ENCODE results near the gene C4B.
"Not testable (repeated sequence)": the region's sequence is repeated elsewhere in the genome, so short reads cannot be mapped to it uniquely, and the experiment has no call there.

The C4B gene

DNA sequence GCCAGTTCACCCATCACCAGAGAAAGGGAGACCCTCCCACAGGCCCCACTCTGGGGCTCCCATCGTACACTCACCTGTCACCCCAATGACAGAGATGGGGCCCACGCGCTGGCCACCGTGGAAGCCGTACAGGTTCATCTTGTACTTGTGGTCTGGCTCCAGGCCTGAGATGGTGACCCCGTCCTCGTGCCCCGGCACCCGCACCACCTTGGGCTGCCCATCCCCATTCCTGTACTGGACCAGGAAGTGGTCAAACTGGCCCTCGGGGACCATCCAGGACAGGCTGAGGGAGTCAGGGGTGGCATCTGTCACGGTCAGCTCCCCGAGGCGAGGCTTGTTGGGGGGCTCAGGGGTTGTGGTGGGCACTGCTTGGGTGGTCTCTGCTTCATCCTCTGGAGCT is 38.7 kb downstream of the C4B start:
- not testable (repeated sequence) for DNase-seq (ENCODE audit: low read depth)

DNA sequence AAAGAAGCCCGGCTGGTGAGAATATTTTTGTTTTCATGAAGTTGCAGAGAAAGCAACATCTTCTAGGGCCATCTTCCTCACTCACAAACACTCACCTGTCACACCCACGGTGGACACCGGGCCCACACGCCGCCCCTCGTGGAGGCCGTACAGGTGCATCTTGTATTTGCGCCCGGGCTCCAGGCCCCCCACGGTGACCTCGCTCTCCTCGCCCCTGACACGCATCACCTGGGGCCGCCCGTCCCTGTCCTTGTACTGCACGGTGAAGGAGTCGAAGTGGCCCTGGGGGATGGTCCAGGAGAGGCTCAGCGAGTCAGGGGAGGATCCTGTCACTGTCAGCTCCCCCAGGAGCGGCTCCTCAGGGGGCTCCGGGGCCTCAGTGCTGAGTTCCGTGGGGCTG is 41.2 kb downstream of the C4B start:
- DNase-seq (ENCODE audit: low read depth), result not testable (repeated sequence)

DNA sequence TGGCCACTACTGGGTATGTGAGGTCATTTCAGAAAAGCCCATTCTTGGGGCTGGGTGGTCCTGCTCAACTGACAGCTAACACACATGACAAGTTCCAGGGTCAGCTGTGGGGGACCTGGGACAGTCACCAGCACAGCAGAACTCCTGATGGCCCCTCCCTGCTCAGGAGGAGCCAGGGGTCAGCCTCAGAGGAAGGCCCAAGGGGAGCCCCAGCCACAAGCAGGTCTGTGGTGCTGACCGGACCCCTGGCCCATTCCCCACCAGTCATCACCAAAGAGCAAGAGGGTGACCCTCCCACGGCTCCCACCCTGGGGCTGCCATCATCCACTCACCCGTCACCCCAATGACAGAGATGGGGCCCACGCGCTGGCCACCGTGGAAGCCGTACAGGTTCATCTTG is 41.7 kb downstream of the C4B start:
- DNase-seq (ENCODE audit: low read depth), result no peak

DNA sequence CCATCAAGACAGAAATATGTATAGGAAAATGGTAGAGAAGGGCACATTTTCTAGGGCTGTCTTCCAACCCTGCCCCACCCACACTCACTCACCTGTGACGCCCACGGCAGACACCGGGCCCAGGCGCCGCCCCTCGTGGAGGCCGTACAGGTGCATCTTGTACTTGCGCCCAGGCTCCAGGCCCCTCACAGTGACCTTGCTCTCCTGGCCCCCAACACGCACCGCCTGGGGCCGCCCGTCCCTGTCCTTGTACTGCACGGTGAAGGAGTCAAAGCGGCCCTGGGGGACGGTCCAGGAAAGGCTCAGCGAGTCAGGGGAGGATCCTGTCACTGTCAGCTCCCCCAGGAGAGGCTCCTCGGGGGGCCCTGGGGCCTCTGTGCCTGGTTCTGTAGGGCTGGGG is 43.4 kb downstream of the C4B start:
- no peak for DNase-seq (ENCODE audit: low read depth)

DNA sequence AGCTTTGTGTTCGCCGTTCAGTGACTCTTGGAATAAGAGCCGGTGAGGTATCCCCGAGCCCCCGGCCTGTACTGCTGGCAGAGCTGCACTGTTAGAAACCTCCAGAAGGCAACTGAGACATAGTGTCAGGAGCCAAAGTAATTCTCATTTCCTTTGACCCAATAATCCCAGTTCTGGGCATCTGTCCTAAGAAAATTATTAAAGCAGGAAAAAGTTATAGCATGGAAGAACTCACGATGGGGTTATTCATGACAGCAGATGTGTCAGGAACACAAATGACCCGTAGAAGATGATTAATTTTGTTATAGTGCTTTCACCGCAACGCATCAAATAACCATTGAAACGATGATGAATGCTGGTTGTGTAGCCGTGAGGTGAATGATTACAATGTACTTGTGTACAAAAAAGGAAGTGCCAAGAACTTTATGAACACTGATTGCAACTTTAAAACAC is 43.9 kb downstream of the C4B start:
- no peak for DNase-seq (ENCODE audit: low read depth)

DNA sequence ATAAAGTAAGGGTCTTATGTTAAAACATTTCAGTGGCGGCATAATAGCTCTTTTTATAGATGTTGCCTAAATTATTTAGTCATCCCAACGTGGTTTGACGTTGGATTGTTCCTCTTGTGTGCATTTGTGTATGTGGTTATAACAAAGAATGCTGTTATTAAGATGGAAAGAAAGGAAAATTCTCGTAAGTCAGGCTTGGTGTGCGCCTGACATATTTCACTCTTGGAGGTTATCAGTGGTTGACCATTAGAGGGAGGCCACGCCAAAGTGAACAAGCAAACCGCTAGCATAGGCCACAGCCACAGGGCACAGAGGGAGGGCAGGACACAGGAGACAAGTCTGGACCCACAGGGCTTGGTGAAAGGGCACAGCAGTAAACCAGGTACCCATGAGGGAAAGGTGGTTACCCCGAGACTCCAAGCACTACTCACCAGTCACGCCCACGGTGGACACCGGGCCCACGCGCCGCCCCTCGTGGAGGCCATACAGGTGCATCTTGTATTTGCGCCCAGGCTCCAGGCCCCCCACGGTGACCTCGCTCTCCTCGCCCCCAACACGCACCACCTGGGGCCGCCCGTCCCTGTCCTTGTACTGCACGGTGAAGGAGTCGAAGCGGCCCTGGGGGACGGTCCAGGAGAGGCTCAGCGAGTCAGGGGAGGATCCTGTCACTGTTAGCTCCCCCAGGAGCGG is 46.5 kb downstream of the C4B start:
- no peak for DNase-seq (ENCODE audit: low read depth)

DNA sequence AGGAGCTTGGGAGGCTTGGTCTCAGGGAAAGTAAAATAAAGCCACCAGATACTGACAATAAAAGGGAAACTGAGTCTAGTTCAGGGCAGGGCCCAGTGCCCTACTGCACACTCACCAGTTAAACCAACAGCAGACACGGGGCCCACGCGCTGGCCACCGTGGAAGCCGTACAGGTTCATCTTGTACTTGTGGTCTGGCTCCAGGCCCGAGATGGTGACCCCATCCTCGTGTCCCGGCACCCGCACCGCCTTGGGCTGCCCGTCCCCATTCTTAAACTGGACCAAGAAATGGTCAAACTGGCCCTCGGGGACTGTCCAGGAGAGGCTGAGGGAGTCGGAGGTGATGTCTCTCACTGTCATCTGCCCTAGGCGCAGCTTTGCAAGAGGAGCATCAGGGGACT is 50.1 kb downstream of the C4B start:
- DNase-seq (ENCODE audit: low read depth), result no peak

DNA sequence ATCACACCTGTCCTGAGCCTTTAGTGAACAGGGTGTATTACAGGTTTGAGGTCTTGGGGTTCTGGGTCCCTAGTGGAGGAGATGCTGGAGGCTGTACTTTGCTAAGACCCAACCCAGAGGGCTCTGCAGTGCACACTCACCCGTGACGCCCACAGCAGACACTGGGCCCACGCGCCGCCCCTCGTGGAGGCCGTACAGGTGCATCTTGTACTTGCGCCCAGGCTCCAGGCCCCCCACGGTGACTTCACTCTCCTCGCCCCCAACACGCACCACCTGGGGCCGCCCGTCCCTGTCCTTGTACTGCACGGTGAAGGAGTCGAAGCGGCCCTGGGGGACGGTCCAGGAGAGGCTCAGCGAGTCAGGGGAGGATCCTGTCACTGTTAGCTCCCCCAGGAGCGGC is 52.9 kb downstream of the C4B start:
- DNase-seq (ENCODE audit: low read depth), result not testable (repeated sequence)

DNA sequence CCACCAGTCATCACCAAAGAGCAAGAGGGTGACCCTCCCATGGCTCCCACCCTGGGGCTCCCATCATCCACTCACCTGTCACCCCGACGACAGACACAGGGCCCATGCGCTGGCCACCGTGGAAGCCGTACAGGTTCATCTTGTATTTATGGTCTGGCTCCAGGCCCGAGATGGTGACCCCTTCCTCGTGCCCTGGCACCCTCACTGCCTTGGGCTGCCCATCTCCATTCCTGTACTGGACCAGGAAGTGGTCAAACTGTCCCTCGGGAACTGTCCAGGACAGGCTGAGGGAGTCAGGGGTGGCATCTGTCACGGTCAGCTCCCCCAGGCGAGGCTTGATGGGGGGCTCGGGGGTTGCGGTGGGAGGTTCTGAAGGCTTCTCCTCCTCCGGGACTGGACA is 53.7 kb downstream of the C4B start:
- DNase-seq (ENCODE audit: low read depth), result not testable (repeated sequence)

DNA sequence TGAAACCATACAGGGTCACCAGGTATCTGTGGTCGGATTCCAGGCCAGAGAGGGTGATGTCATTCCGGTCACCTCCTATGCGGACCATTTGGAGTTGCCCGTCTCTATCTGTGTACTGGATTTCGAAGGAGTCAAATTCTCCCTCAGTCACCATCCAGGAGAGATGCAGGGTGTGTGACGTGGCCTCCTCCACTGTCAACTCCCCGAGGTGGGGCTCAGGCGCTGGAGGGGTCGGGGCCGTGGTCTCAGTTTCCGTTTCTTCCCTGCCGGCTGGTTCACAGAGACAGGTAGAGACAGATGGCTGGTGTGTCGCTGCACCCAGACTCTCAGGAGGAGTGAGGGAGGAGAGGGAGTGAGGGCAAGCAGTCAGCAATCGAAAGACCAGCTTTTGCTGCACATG is 54.3 kb downstream of the C4B start:
- DNase-seq (ENCODE audit: low read depth), result no peak

DNA sequence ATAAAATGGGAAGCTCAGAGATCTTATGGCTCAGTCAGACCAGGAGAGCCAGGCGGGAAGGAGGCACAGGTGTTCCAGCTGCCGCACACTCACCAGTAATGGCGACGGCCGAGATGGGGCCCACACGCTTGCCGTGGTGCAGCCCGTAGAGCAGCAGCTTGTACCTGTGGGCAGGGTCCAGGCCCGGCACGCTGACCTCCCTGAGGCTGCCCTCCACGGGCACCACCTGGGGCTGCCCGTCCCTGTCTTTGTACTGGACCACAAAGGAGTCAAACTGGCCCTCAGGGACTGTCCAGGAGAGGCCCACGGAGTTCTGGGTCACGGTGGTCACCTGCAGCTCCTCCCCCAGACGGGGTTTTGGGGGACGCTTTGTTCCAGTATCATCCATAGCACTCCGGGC is 54.9 kb downstream of the C4B start:
- DNase-seq (ENCODE audit: low read depth), result no peak

DNA sequence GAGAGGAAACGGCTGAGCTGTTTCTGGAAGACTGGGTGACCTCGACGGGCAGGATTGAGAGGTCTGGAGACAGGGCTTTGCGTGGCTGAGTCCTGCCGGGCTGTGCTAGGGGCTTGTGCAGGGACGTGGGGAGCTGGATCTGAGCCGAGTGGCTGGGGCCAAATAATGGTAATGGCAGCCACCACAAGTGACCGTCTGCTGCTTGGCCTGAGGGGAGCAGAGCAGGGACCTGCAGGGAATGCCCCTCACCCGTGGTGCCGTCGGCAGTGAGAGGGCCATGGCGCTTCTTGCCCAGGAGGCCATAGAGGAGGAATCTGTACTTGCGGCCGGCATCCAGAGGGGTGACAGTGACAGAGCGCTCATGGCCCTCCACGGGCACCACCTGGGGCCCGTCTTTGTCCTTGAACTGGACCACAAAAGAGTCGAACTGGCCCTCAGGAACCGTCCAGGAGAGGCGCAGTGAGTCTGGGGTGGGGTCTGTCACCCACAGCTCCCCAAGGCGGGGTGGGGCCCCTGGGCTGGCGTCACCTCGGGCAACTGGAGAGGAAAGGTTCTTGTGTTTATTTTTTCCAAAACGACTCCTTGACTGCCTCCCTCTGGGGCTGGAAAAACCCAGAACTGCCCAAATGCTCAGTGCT is 55.4 kb downstream of the C4B start:
- DNase-seq (ENCODE audit: low read depth), result no peak

DNA sequence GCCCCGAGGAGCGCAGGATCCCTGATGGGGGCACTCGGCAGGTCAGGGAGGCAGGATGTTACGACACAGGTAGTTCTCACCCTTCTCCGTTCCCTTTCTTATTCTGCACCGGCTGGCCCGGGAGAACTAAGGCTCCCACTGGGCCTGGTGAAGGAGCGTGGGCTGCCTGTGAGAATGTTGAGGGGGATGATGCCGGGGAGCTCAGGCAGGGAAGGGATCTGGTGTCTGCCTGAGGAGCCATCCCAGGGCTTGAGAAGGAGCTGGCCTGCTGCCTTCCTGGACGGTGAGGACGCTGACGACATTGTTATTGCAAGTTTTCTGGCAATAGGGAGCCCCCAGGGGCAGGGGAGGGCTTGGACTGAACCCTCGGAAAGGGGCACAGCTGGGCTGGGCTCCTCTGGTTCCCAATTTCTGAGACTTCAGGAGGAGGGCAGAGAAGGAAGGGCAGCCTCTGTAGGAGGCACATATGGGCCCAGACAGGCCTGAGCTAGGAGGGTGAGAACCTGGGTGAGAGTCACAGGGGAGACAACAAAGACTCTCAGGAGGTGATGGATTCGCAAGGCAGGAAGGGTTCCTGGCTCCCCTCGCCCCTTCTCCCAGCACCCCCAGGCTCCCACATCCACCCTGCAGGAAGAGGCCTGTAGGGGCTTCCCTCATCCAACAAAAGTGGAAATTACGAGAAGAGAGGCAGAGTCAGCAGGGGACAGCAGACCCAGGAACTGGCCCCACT is 56.4 kb downstream of the C4B start:
- no peak for DNase-seq (ENCODE audit: low read depth)

DNA sequence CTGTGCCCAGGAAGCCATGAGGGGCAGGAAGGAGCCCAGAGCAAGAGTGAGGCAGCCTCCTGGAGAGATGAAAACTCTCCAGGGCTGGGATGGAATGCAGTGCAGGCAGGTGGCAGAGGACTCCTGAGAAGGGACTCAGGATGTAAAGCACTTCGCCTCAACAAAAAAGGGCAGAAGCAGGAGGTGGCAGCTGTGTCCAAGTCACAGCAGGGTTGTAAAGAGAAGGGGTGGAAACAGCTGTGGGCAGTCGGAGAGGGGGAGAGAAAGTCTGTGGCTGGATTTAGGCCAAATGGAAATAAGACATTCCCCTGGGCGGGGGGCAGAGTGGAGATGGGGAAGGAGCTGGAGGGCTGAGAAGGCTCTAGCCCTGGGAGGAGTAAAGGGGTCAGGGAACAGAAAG is 58.5 kb downstream of the C4B start:
- no peak for DNase-seq (ENCODE audit: low read depth)

DNA sequence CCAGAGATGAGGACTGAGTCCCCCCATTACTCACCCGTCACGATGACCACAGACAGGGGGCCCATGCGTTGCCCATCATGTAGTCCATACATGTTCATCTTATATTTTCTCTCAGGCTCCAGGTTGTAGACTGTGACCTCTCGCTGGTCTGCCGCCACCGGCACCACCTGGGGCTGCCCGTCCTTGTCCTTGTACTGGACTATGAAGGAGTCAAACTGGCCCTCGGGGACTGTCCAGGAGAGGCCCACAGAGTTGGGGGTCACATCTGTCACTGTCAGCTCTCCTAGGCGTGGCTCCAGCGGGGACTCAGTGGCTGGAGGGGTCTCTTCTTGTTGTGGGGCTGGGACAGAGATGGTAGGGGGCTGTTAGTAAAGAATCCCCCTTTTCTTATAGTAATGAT is 59.0 kb downstream of the C4B start:
- no peak for DNase-seq (ENCODE audit: low read depth)

DNA sequence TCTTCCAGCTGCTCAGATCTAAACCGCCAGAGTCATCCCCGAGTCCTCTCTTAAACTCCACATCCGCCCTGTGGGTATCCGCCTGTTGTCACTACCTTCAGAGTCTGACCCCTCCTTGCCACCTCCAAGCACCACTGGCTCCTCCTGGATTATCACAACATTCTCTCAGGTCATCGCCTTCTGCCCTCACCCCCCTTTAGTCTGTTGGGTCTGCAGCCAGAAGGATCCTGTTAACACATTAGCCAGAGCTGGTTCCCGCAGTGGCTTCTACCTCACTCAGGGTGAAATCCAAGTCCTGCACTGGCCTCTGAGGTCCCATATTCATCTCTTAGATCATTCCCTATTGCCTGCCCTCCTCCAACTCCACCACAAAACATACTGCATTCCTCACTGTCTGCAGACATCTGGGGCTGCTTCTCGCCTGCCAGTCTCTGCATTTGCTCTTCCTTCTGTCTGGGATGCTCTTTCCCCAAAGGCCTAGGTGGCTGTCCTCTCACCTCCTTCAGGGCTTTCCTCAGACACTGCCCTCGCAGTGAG is 60.5 kb downstream of the C4B start:
- DNase-seq (ENCODE audit: low read depth), result no peak

DNA sequence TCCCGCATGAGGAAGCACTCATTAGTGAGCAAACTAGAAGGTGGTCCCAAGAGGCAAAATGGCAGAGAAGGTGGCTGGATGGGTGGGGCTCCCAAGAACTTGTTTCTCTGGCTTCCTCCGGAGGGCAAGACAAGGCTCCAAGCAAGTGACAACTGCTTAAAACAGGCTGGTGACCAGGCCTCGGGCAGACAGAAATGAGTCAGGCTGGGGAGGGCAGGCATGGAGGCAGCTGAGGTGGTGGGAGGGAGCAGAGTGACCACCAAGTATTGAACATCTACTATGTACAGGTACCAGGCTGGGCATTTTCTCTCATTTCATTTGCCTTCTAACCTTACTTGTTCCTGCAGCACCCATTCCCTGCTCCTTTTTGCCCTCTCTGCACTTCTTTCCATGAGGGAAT is 61.2 kb downstream of the C4B start:
- DNase-seq (ENCODE audit: low read depth), result no peak

DNA sequence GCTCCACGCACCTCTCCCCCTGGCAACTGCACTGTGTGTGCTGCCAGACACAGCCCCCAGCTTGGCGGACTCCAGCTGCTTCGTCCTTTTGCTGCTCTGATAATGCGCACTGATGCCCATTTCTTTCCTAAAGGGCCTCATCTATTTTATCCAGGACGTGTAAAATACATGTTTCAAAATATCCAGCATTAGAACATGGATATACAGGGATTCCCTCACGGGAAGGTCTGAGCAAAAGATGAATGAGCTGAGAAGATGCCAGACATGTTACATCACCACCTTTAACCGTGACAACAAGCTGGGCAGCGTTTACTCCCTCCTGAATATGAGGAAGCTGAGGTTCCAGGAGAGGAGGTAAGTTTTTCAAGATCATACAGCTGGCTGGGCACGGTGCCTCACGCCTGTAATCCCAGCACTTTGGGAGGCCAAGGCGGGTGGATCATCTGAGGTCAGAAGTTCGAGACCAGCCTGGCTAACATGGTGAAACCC is 61.8 kb downstream of the C4B start:
- DNase-seq (ENCODE audit: low read depth), result peak; percentile 44

DNA sequence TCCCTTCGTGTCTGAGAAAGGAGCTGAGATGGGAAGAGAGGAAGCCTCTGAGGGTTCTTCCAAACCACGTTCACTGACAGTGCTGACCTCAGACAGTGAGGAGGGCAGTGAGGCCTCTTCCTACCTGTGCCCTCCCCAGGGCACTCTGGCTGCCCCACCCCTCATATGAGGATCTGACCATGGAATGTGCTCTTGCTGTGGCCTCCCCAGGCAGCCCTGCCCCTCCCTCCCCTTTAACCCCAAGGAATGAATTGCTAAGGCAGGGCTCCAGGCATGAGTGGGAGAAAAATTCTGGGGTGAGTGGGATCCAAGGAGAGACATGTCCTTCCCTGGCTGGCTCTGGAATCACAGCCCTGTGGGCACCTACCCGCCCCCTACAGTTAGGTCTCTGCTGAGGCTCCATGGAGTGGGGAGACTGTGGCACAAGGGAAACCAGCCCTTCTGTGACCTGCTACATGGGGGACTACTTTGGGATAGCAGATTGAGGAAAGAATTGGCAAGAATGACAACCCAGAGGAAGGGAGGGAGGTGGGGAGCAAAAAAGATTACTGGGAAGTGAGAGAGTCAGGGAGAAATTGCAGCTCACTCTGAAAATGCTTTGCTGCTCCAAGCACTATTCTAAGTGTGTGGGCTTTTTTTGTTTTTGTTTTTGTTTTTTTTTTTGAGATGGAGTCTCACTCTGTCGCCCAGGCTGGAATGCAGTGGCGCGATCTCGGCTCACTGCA is 65.1 kb downstream of the C4B start:
- DNase-seq (ENCODE audit: low read depth), result no peak

DNA sequence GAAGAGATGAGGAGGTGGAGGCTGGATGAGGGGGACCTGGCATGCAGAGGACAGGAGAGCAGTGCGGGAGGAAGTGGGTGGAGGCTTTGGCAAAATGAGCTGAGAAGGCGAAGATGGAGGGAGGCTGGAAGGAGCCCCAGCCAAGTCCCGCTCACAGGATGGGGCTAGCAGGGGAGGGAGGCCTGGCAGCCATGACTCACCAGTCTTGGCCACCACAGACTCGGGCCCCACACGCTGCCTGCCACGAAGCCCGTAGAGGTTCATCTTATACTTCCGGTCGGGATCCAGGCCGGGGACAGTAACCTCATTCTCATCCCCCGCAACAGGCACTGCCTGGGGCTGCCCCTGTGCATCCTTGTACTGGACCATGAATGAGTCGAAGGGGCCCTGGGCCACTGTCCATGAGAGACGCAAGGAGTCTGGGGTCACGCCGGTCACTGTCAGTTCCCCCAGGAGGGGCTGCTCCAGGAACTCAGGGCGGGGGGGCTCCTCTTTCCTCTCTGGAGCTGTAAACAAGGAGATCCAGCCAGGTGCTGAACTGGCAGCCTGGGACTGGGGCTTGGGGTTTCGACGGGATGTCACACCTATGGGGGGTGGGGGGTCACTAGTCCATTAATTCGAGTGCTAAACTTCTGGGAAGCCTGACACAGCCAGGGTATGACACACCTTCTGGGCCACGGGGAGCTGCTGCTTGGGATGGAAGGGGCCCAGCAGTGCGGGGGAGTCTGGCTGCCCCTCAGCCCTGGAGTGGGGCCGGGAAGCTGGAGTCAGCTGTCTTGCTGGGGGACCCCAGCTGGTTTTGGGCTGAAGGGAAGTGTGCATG is 66.8 kb downstream of the C4B start:
- peak; percentile 18 for DNase-seq (ENCODE audit: low read depth)

DNA sequence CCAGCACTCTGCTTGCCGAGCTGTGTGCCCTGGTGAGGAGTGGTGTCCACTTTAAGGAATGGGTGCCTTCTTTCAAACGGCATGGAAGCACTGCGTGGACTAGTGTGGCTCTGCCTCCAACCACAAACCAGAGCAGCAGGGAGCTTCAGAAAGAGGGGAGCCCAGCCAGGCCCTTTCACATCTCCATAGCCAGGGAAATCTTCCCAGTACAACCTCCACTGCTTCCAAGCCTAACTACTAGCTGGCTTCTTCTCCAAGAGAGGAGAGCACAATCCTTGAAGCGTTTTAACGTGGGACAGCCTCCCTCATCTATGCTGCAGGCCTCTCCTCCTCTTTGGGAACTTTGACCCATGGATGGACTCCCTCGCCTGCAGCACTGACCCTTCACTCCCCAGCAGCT is 67.9 kb downstream of the C4B start:
- no peak for DNase-seq (ENCODE audit: low read depth)
